GM18907 (cell line): Measurements from ENCODE around the gene CAPN3.

ENCODE experiments used
- ATAC-seq: cut with Tn5 transposase; IDR thresholded peaks from one replicate; pipeline ENCODE4 v1.9.1; 2021; ENCODE audit warnings: mild to moderate bottlenecking, moderate library complexity; ENCODE audit not compliant: unreplicated experiment

CAPN3 gene

DNA sequence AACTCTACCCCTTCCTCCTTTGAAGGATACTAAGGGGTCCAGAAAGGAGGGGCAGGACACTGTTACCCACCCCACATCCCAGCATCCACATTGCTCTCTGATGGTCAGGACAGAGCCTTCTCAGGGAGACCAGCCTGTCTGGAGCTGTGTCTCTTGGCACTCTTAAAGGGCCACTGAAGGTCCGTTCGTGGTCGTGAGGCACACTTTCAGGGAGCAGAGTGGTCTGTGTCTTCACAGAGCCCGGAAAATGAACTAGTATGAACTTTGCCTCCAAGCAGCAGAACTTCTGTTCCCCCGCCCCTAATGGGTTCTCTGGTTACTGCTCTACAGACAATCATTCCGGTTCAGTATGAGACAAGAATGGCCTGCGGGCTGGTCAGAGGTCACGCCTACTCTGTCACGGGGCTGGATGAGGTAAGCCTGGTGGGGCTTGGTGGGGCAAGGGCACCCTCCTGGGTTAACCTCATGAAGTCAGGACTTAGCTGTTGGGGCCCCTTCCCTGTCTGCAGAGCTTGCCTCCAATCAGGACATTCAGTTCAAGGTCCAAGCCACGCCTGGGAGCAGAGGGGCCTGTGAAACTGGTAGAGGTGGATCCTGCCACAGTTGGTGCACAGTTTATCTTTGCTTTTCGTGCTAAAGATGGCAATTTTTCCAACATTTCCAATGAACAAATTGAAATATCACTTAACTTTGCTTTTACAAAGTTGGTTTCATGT, 33.2 kb downstream of the CAPN3 start:
- ATAC-seq = no peak

- no peak for ATAC-seq
Observed at GRCh38 chr15:42394106-42394505, 34.8 kb downstream of the CAPN3 start.

GRCh38 chr15:42395838-42396237, 36.5 kb downstream of the CAPN3 start:
- ATAC-seq = no peak

DNA sequence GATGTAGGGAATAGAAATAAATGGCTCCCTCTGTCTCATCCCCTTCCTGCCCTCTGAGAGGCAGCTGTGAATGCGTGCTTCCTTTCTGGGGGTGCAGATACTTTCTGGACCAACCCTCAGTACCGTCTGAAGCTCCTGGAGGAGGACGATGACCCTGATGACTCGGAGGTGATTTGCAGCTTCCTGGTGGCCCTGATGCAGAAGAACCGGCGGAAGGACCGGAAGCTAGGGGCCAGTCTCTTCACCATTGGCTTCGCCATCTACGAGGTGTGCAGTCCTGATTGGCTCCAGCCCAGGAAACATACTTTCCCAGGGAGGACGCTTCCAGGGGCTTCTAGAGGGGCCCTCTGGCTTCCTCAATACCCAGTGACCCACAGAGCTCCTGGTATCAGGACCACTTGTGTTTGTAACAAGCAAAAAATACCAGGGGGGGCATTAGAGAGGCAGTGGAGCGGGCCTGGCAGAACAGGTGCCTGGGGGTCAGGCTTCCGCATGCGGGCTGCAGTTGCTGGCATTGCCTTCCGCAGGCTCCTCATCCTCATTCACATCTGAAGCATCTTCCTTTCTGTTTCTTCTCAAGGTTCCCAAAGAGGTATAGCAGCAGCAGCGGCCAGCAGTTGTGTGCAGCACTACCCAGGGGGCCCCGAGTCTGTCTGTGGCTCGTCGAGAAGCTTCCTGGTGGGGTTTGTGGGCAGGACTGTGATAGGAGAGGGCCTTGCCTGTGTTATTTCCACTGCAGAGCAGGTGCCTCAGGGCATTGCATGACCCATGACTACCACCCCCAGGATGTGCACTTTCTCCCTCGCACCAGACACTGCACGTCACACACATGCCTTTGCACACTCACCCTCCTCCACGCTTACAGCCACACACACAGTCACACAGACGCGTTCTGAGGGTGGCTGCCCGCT, 42.5 kb downstream of the CAPN3 start:
- no peak for ATAC-seq

GRCh38 chr15:42402455-42403205, 43.3 kb downstream of the CAPN3 start:
- ATAC-seq = no peak

DNA sequence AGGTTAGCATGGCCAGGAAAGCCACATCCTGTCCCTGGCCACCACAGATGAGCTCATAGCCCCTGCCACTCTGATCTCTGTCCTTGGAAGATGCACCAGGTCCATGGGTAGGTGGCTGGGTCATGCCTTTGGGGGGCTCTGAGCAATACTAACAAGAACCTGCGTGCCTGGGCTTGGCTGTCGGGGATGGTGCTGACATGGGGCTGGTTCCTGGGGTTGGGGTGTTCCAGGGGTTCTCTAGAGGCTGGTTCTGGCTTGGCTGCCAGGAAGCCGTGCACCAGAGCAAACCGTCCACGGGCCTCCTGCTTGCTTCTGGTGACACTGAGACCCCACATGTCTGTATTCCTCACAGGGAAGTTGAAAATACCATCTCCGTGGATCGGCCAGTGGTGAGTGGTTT, 44.1 kb downstream of the CAPN3 start:
- ATAC-seq = no peak

GRCh38 chr15:42404461-42405235, 45.3 kb downstream of the CAPN3 start:
- ATAC-seq = no peak

GRCh38 chr15:42405863-42406482, 46.7 kb downstream of the CAPN3 start:
- no peak for ATAC-seq

- ATAC-seq = no peak
Observed at GRCh38 chr15:42408178-42408577, 48.9 kb downstream of the CAPN3 start.

DNA sequence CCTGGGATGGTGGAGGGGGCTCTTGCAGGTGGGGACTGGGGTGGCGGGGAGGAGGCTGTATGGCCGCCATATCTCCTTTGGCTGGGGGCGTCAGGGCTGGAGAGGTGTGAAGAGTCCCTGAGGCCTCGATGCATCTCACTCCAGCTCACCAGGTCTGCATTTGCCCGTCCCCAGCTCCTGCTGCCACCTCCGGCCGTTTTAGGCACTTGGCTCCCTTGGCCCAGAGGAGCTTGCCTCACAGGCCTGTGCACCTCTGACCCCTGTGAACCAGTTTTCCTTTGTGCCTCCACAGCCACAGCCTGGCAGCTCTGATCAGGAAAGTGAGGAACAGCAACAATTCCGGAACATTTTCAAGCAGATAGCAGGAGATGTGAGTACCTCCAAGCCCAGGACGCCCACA, 49.7 kb downstream of the CAPN3 start:
- ATAC-seq = no peak

GRCh38 chr15:42411884-42412283, 52.6 kb downstream of the CAPN3 start:
- ATAC-seq = no peak

- ATAC-seq = no peak
Observed at GRCh38 chr15:42413920-42414319, 54.6 kb downstream of the CAPN3 start.

- ATAC-seq = no peak
Observed at GRCh38 chr15:42419369-42419768, 60.1 kb downstream of the CAPN3 start.

- no peak for ATAC-seq
Observed at GRCh38 chr15:42421376-42421775, 62.1 kb downstream of the CAPN3 start.

DNA sequence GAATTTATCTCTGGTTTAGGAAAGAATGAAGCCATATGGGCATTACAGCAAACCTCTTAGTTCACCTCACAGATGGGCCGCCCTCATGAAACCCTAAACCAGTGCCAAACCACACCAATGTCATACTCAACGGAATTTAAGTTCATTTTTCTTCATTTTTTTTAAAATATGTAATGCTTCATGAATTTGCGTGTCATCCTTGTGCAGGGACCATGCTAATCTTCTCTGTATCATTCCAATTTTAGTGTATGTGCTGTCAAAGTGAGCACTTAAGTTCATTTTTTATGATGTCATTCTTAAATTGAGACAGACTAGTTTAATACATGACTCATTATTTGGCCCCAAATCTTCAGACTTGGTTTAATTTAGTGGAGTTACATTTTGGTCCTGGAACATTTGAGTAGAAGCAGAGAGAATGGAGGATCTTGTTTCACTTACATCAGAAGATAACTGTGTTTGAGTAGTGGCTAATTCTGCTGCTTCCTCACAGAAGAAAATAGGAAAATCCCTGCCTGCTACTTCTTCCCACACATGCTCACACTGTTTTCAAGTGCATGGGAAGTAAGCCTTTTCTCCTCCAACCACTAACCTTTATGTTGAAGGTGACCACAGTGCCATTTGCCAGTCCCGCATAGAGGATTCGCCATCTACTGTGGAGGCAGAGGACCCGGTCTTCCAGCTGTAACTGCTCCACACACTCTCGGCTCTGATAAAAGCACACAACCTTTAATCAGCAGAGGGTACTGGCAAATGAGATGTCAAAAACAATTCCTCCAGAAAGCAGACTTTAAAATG, 68.3 kb downstream of the CAPN3 start:
- no peak for ATAC-seq

DNA sequence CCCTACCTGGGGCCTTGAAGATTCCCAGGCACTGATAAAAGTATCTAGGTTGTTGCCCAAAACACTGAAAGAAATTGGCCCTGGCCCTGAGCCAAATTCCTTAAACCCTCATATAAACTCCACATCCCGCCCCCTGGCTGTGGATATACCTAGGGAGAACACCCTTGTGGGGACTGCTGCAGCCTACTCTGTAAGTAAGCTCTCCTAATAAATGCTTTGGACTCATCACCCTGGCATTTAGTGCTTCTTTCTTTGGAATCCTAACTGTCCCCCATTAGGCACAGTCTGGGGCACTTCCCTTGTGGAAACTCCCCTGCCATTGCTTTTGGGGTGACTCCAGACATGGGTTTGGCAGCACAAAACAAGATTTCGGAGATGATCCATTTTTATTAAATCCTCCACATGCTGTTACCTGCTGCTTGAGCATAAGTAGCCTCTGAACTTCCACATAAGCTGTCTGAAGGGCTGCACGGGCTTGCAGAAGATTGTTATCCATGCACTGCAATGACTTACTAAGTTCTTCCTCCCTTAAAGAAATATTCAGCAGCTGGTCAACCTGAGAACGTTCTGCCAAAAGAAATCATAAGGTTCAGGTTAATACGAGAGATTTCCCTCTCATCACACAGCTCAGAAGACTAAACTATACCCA, 85.2 kb downstream of the CAPN3 start:
- no peak for ATAC-seq

- ATAC-seq = no peak
Observed at GRCh38 chr15:42445551-42445950, 86.2 kb downstream of the CAPN3 start.

DNA sequence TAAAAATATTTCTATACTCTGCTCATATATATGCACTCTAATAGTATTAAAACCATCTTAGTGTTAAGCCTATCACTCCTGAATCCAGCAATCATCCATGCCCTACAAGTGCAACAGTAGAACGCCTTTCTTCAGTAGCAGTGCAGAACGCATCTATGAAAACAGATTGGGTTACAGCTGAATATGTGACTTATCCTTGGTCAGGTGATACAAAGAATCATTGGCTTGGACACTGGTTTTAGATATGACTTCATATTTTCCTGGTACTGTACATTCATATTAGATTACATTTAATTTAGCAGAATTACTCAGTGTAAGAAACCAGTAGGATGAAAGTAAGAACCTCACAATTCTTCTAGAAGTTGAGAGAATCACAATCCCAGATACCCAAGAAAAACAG, 88.3 kb downstream of the CAPN3 start:
- ATAC-seq = no peak

GRCh38 chr15:42448281-42448680, 89.0 kb downstream of the CAPN3 start:
- ATAC-seq = no peak
